ENCODE data around the gene ING5.
A peak's percentile ranks its signal among the peaks of the same experiment; 100 is the strongest.

ING5 gene

GRCh38 chr2:241702155-241703031, 554 bp downstream of the ING5 start:
- peak; percentile 69 for TF ChIP-seq CTCF (IDR thresholded peaks at IDR 0.05; ENCODE audit: insufficient read depth, low read length, poor library complexity, severe bottlenecking)
- peak; percentile 93 for DNase-seq (ENCODE audit: extremely low read depth, insufficient read length)
- no peaks in the 10 kb centered on the region for H3K27me3 ChIP-seq (replicated peaks; ENCODE audit: control insufficient read depth, insufficient read depth, low read length)
- peak overlapping the region; percentile 79 for H3K4me3 ChIP-seq (replicated peaks; ENCODE audit: low read depth, low read length)
- H3K36me3 ChIP-seq (ENCODE audit: control insufficient read depth, insufficient read depth, low read length) = peaks cover 4% of the 10 kb centered on the region; the same call in 1 of the 2 replicates

- DNase-seq (ENCODE audit: extremely low read depth, insufficient read length) = no peak
- no peak for TF ChIP-seq CTCF (IDR thresholded peaks at IDR 0.05; ENCODE audit: insufficient read depth, low read length, poor library complexity, severe bottlenecking)
- H3K36me3 ChIP-seq (ENCODE audit: control insufficient read depth, insufficient read depth, low read length) = peaks cover 4% of the 10 kb centered on the region
These were observed 1.3 kb downstream of the ING5 start for GRCh38 chr2:241703032-241703604.

GRCh38 chr2:241706537-241706936, 4.7 kb downstream of the ING5 start:
- no peak overlapping the region for H3K4me3 ChIP-seq (replicated peaks; ENCODE audit: low read depth, low read length)
- no peak for TF ChIP-seq CTCF (IDR thresholded peaks at IDR 0.05; ENCODE audit: insufficient read depth, low read length, poor library complexity, severe bottlenecking)
- no peaks in the 10 kb centered on the region for H3K27me3 ChIP-seq (replicated peaks; ENCODE audit: control insufficient read depth, insufficient read depth, low read length)
- H3K36me3 ChIP-seq (ENCODE audit: control insufficient read depth, insufficient read depth, low read length) = peaks cover 9% of the 10 kb centered on the region
- no peak for DNase-seq (ENCODE audit: extremely low read depth, insufficient read length)

More at GRCh38 chr2:241703032-241703604, 1.3 kb downstream of the ING5 start:
- no peaks in the 10 kb centered on the region for H3K27me3 ChIP-seq (replicated peaks; ENCODE audit: control insufficient read depth, insufficient read depth, low read length)
- peak overlapping the region; percentile 79 for H3K4me3 ChIP-seq (replicated peaks; ENCODE audit: low read depth, low read length)

GRCh38 chr2:241708879-241709278, 7.0 kb downstream of the ING5 start:
- TF ChIP-seq CTCF (IDR thresholded peaks at IDR 0.05; ENCODE audit: insufficient read depth, low read length, poor library complexity, severe bottlenecking) = no peak
- Histone ChIP-seq H3K27me3 (replicated peaks; ENCODE audit: control insufficient read depth, insufficient read depth, low read length) (no peaks in the 10 kb centered on the region), H3K4me3 (replicated peaks; ENCODE audit: low read depth, low read length) (no peak overlapping the region), H3K36me3 (ENCODE audit: control insufficient read depth, insufficient read depth, low read length) (peaks cover 13% of the 10 kb centered on the region)
- no peak for DNase-seq (ENCODE audit: extremely low read depth, insufficient read length)

- no peak overlapping the region for H3K4me3 ChIP-seq (replicated peaks; ENCODE audit: low read depth, low read length)
- H3K27me3 ChIP-seq (replicated peaks; ENCODE audit: control insufficient read depth, insufficient read depth, low read length) = no peaks in the 10 kb centered on the region
- no peak for DNase-seq (ENCODE audit: extremely low read depth, insufficient read length)
- TF ChIP-seq CTCF (IDR thresholded peaks at IDR 0.05; ENCODE audit: insufficient read depth, low read length, poor library complexity, severe bottlenecking) = no peak
- H3K36me3 ChIP-seq (ENCODE audit: control insufficient read depth, insufficient read depth, low read length) = peaks cover 23% of the 10 kb centered on the region
These were observed 17.3 kb downstream of the ING5 start for GRCh38 chr2:241719093-241719492.

All from GM06990 (cell line).